ENCODE data around the gene SPECC1L.

The SPECC1L gene

GRCh38 chr22:24404561-24405275 lies 134.1 kb downstream of the SPECC1L start:
- no peak overlapping the region for H3K9ac ChIP-seq (ENCODE audit: insufficient read length)
- no peak overlapping the region for H3K4me3 ChIP-seq
- H3K9me3 ChIP-seq (ENCODE audit: low read depth, low read length), result no peaks in the 10 kb centered on the region
- TF ChIP-seq POLR2AphosphoS5 (IDR thresholded peaks at IDR 0.05; ENCODE audit: borderline replicate concordance, low read depth, low read length), result no peak
- TF ChIP-seq FOXP2 (optimal IDR thresholded peaks at IDR 0.05; ENCODE audit: control extremely low read depth, extremely low read length, insufficient read depth), result no peak
- TF ChIP-seq EZH2 (IDR thresholded peaks at IDR 0.05), result no peak
- no peak overlapping the region for H3K27ac ChIP-seq
- DNase-seq (ENCODE audit: low read depth, low spot score), result no peak
- H3K36me3 ChIP-seq (ENCODE audit: insufficient read depth, low read length), result peaks cover 21% of the 10 kb centered on the region

- H3K27ac ChIP-seq, result no peak overlapping the region
- H3K4me3 ChIP-seq, result no peak overlapping the region
- TF ChIP-seq EZH2 (IDR thresholded peaks at IDR 0.05) (no peak), POLR2AphosphoS5 (IDR thresholded peaks at IDR 0.05; ENCODE audit: borderline replicate concordance, low read depth, low read length) (no peak), FOXP2 (optimal IDR thresholded peaks at IDR 0.05; ENCODE audit: control extremely low read depth, extremely low read length, insufficient read depth) (no peak)
- H3K9me3 ChIP-seq (ENCODE audit: low read depth, low read length), result no peaks in the 10 kb centered on the region
- H3K36me3 ChIP-seq (ENCODE audit: insufficient read depth, low read length), result peaks cover 21% of the 10 kb centered on the region; the same call in 1 of the 2 replicates
- no peak for DNase-seq (ENCODE audit: low read depth, low spot score)
- no peak overlapping the region for H3K9ac ChIP-seq (ENCODE audit: insufficient read length)
Observed at GRCh38 chr22:24405631-24406321, 135.1 kb downstream of the SPECC1L start.

- no peak overlapping the region for H3K27ac ChIP-seq
- no peaks in the 10 kb centered on the region for H3K9me3 ChIP-seq (ENCODE audit: low read depth, low read length)
- H3K36me3 ChIP-seq (ENCODE audit: insufficient read depth, low read length), result peaks cover 15% of the 10 kb centered on the region; the same call in 1 of the 2 replicates
- no peak for DNase-seq (ENCODE audit: low read depth, low spot score)
- TF ChIP-seq EZH2 (IDR thresholded peaks at IDR 0.05) (no peak), POLR2AphosphoS5 (IDR thresholded peaks at IDR 0.05; ENCODE audit: borderline replicate concordance, low read depth, low read length) (no peak), FOXP2 (optimal IDR thresholded peaks at IDR 0.05; ENCODE audit: control extremely low read depth, extremely low read length, insufficient read depth) (no peak)
- H3K4me3 ChIP-seq, result no peak overlapping the region
- H3K9ac ChIP-seq (ENCODE audit: insufficient read length), result no peak overlapping the region
Observed at GRCh38 chr22:24406322-24407277, 136.0 kb downstream of the SPECC1L start.

DNA sequence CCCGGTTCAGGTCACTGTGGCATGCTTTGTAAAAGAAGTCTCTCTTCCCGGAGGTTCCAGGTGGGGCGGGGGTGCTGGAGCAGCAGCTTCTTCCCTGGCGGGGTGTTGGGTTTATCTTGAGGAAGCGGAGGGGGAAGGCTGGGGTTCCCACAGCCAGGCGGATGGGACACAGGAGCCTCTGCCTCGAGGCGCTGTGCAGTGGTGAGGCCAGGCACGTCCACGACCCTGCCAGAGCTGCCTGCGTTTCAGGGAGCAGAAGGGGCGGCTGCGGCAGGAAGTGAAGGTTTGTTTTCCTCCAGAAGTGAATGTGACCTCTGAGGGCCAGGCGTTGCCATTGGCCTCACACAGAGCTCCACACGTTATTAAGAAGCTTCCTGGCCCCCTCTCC lies 136.6 kb downstream of the SPECC1L start:
- Histone ChIP-seq H3K27ac (no peak overlapping the region), H3K36me3 (ENCODE audit: insufficient read depth, low read length) (peaks cover 15% of the 10 kb centered on the region; the same call in 1 of the 2 replicates), H3K4me3 (no peak overlapping the region), H3K9me3 (ENCODE audit: low read depth, low read length) (no peaks in the 10 kb centered on the region), H3K9ac (ENCODE audit: insufficient read length) (no peak overlapping the region)
- TF ChIP-seq FOXP2 (optimal IDR thresholded peaks at IDR 0.05; ENCODE audit: control extremely low read depth, extremely low read length, insufficient read depth) (no peak), EZH2 (IDR thresholded peaks at IDR 0.05) (no peak), POLR2AphosphoS5 (IDR thresholded peaks at IDR 0.05; ENCODE audit: borderline replicate concordance, low read depth, low read length) (no peak)
- DNase-seq (ENCODE audit: low read depth, low spot score), result no peak

- Histone ChIP-seq H3K9me3 (ENCODE audit: low read depth, low read length) (no peaks in the 10 kb centered on the region), H3K9ac (ENCODE audit: insufficient read length) (no peak overlapping the region), H3K27ac (no peak overlapping the region), H3K36me3 (ENCODE audit: insufficient read depth, low read length) (peaks cover 15% of the 10 kb centered on the region; the same call in 1 of the 2 replicates), H3K4me3 (no peak overlapping the region)
- no peak for DNase-seq (ENCODE audit: low read depth, low spot score)
- TF ChIP-seq POLR2AphosphoS5 (IDR thresholded peaks at IDR 0.05; ENCODE audit: borderline replicate concordance, low read depth, low read length) (no peak), EZH2 (IDR thresholded peaks at IDR 0.05) (no peak), FOXP2 (optimal IDR thresholded peaks at IDR 0.05; ENCODE audit: control extremely low read depth, extremely low read length, insufficient read depth) (no peak)
Observed at GRCh38 chr22:24407884-24408283, 137.3 kb downstream of the SPECC1L start.

DNA sequence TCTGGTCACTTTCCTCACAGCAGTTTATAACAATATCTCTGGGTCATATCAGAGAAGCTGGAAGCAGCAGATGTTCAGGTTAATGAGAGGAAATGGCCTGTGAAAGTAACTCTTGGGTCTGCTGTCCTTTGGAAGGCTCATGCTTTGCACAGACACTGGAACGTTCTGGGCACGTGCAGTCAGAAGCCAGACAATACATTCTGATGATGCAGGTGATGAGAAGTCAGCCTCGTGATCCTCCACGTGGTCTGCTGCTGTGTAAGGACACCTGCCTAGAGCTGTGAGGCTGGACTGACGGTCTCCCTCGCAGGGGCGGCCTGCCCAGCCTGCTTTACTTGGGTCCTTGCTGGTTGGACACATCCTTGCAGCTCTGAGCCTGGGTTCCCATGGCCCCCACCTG lies 138.0 kb downstream of the SPECC1L start:
- Histone ChIP-seq H3K9me3 (ENCODE audit: low read depth, low read length) (no peaks in the 10 kb centered on the region), H3K27ac (no peak overlapping the region), H3K36me3 (ENCODE audit: insufficient read depth, low read length) (peaks cover 15% of the 10 kb centered on the region; the same call in 1 of the 2 replicates), H3K9ac (ENCODE audit: insufficient read length) (no peak overlapping the region), H3K4me3 (no peak overlapping the region)
- DNase-seq (ENCODE audit: low read depth, low spot score), result no peak
- TF ChIP-seq EZH2 (IDR thresholded peaks at IDR 0.05) (no peak), FOXP2 (optimal IDR thresholded peaks at IDR 0.05; ENCODE audit: control extremely low read depth, extremely low read length, insufficient read depth) (no peak), POLR2AphosphoS5 (IDR thresholded peaks at IDR 0.05; ENCODE audit: borderline replicate concordance, low read depth, low read length) (no peak)

DNA sequence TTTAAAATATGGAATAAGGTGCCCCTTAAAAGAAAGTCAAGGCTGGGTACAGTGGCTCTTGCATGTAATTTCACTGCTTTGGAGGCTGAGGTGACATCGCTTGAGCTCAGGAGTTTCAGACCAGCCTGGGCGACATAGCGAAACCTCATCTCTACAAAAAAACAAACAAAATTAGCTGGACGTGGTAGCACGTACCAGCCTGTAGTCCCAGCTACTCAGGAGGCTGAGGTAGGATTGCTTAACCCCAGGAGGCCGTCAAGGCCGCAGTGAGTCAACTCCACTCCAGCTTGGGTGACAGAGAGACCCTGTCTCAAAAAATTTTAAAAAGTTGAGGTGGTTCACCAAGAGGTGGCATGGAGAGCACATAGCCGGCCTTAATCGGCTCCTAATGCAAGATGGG lies 139.1 kb downstream of the SPECC1L start:
- DNase-seq (ENCODE audit: low read depth, low spot score), result no peak
- Histone ChIP-seq H3K27ac (no peak overlapping the region), H3K9me3 (ENCODE audit: low read depth, low read length) (no peaks in the 10 kb centered on the region), H3K4me3 (no peak overlapping the region), H3K36me3 (ENCODE audit: insufficient read depth, low read length) (peaks cover 12% of the 10 kb centered on the region; the same call in 1 of the 2 replicates), H3K9ac (ENCODE audit: insufficient read length) (no peak overlapping the region)
- no peak for TF ChIP-seq POLR2AphosphoS5 (IDR thresholded peaks at IDR 0.05; ENCODE audit: borderline replicate concordance, low read depth, low read length)
- no peak for TF ChIP-seq EZH2 (IDR thresholded peaks at IDR 0.05)
- no peak for TF ChIP-seq FOXP2 (optimal IDR thresholded peaks at IDR 0.05; ENCODE audit: control extremely low read depth, extremely low read length, insufficient read depth)
